PC-9 (cell line): ENCODE data around the gene KAT6B.

Experiments used
- CTCF ChIP-seq: fragments of 200-600 bp; sonication (generic); conservative IDR thresholded peaks from 2 replicates; pipeline ENCODE4 v1.6.1; 2017; ENCODE audit warnings: mixed run types, antibody characterized with exemption, mild to moderate bottlenecking, moderate library complexity
- EZH2 ChIP-seq: fragments of 200-600 bp; sonication (generic); IDR thresholded peaks from 2 replicates; pipeline ENCODE4 v1.8.0; 2017; ENCODE audit warnings: antibody characterized with exemption, low read depth

GRCh38 chr10:74930965-74931364 lies 104.6 kb downstream of the KAT6B start:
- TF ChIP-seq CTCF (no peak), EZH2 (no peak)
